HEK293 (cell line): ENCODE measurements around the gene KLHL10.

ENCODE experiments used
- CTCF ChIP-seq: fragments of 450-650 bp; formaldehyde crosslinking; IDR thresholded peaks from 2 replicates; pipeline ENCODE4 v1.5.1; 2016; ENCODE audit warnings: missing biosample characterization, missing genetic modification characterization
- GLI2 ChIP-seq: fragments of 450-650 bp; formaldehyde crosslinking; IDR thresholded peaks from 2 replicates; pipeline ENCODE4; 2017; ENCODE audit warnings: missing biosample characterization, missing genetic modification characterization, low read depth, borderline replicate concordance
- GLIS1 ChIP-seq: fragments of 450-650 bp; formaldehyde crosslinking; IDR thresholded peaks from 2 replicates; pipeline ENCODE4 v1.5.1; 2016; ENCODE audit warnings: missing biosample characterization, missing genetic modification characterization
- GLIS2 ChIP-seq: fragments of 450-650 bp; formaldehyde crosslinking; IDR thresholded peaks from 2 replicates; pipeline ENCODE4 v1.5.1; 2016; ENCODE audit warnings: missing biosample characterization, missing genetic modification characterization
- HOXC10 ChIP-seq: sonication (generic); formaldehyde crosslinking; IDR thresholded peaks from 2 replicates; pipeline ENCODE4 v1.8.1; 2023; ENCODE audit warnings: mild to moderate bottlenecking, missing genetic modification reagents
- MZF1 ChIP-seq: fragments of 450-650 bp; formaldehyde crosslinking; IDR thresholded peaks from 2 replicates; pipeline ENCODE4 v1.5.1; 2017; ENCODE audit warnings: missing biosample characterization, missing genetic modification characterization, borderline replicate concordance
- RBAK ChIP-seq: fragments of 450-650 bp; formaldehyde crosslinking; IDR thresholded peaks from 2 replicates; pipeline ENCODE4 v1.5.1; 2016; ENCODE audit warnings: missing biosample characterization, missing genetic modification characterization
- WT1 ChIP-seq: fragments of 450-650 bp; formaldehyde crosslinking; IDR thresholded peaks from 2 replicates; pipeline ENCODE4 v1.5.1; 2016; ENCODE audit warnings: missing biosample characterization, missing genetic modification characterization
- YY1 ChIP-seq: fragments of 450-650 bp; formaldehyde crosslinking; IDR thresholded peaks from 2 replicates; pipeline ENCODE4 v1.5.1; 2018; ENCODE audit warnings: missing biosample characterization, missing genetic modification characterization
- ZBTB1 ChIP-seq: fragments of 450-650 bp; formaldehyde crosslinking; IDR thresholded peaks from 2 replicates; pipeline ENCODE4 v1.5.1; 2016; ENCODE audit warnings: missing biosample characterization, missing genetic modification characterization
- ZBTB17 ChIP-seq: fragments of 450-650 bp; formaldehyde crosslinking; IDR thresholded peaks from 2 replicates; pipeline ENCODE4 v1.5.1; 2016; ENCODE audit warnings: missing biosample characterization, missing genetic modification characterization
- ZFP69B ChIP-seq: fragments of 450-650 bp; formaldehyde crosslinking; IDR thresholded peaks from 2 replicates; pipeline ENCODE4 v1.5.1; 2016; ENCODE audit warnings: missing biosample characterization, missing genetic modification characterization
- ZNF133 ChIP-seq: fragments of 450-650 bp; formaldehyde crosslinking; IDR thresholded peaks from 2 replicates; pipeline ENCODE4 v1.5.1; 2016; ENCODE audit warnings: missing biosample characterization, missing genetic modification characterization
- ZNF16 ChIP-seq: fragments of 450-650 bp; formaldehyde crosslinking; IDR thresholded peaks from 2 replicates; pipeline ENCODE4 v1.5.1; 2016; ENCODE audit warnings: low read depth, missing biosample characterization, missing genetic modification characterization
- ZNF169 ChIP-seq: fragments of 450-650 bp; formaldehyde crosslinking; IDR thresholded peaks from 2 replicates; pipeline ENCODE4 v1.5.1; 2016; ENCODE audit warnings: missing biosample characterization, missing genetic modification characterization
- ZNF202 ChIP-seq: fragments of 450-650 bp; formaldehyde crosslinking; IDR thresholded peaks from 2 replicates; pipeline ENCODE4 v1.5.1; 2016; ENCODE audit warnings: missing biosample characterization, missing genetic modification characterization, borderline replicate concordance
- ZNF211 ChIP-seq: fragments of 450-650 bp; formaldehyde crosslinking; IDR thresholded peaks from 2 replicates; pipeline ENCODE4 v1.5.1; 2016; ENCODE audit warnings: low read depth, missing biosample characterization, missing genetic modification characterization
- ZNF23 ChIP-seq: fragments of 450-650 bp; formaldehyde crosslinking; IDR thresholded peaks from 2 replicates; pipeline ENCODE4 v1.5.1; 2016; ENCODE audit warnings: missing biosample characterization, missing genetic modification characterization, borderline replicate concordance
- ZNF335 ChIP-seq: fragments of 450-650 bp; formaldehyde crosslinking; conservative IDR thresholded peaks from 2 replicates; pipeline ENCODE4 v1.5.1; 2016; ENCODE audit warnings: missing biosample characterization, missing genetic modification characterization
- ZNF423 ChIP-seq: fragments of 450-650 bp; formaldehyde crosslinking; IDR thresholded peaks from 2 replicates; pipeline ENCODE4 v1.5.1; 2016; ENCODE audit warnings: missing biosample characterization, missing genetic modification characterization
- ZNF473 ChIP-seq: fragments of 450-650 bp; formaldehyde crosslinking; IDR thresholded peaks from 2 replicates; pipeline ENCODE4 v1.5.1; 2017; ENCODE audit warnings: missing biosample characterization, missing genetic modification characterization
- ZNF600 ChIP-seq: fragments of 450-650 bp; formaldehyde crosslinking; IDR thresholded peaks from 2 replicates; pipeline ENCODE4 v1.5.1; 2016; ENCODE audit warnings: missing biosample characterization, missing genetic modification characterization
- ZNF621 ChIP-seq: fragments of 450-650 bp; formaldehyde crosslinking; IDR thresholded peaks from 2 replicates; pipeline ENCODE4 v1.5.1; 2017; ENCODE audit warnings: missing biosample characterization, missing genetic modification characterization
- ZNF660 ChIP-seq: fragments of 450-650 bp; IDR thresholded peaks from 2 replicates; pipeline ENCODE4 v1.5.1; 2018; ENCODE audit warnings: missing biosample characterization, mild to moderate bottlenecking, missing genetic modification characterization
- ZNF707 ChIP-seq: fragments of 450-650 bp; formaldehyde crosslinking; IDR thresholded peaks from 2 replicates; pipeline ENCODE4 v1.5.1; 2016; ENCODE audit warnings: missing biosample characterization, missing genetic modification characterization
- ZNF776 ChIP-seq: fragments of 450-650 bp; formaldehyde crosslinking; IDR thresholded peaks from 2 replicates; pipeline ENCODE4 v1.5.0; 2017; ENCODE audit warnings: missing biosample characterization, missing genetic modification characterization, borderline replicate concordance
- TF ChIP-seq, protein P1 (sequence below): fragments of 450-650 bp; formaldehyde crosslinking; IDR thresholded peaks from 2 replicates; pipeline ENCODE4 v1.5.1; 2016; ENCODE audit warnings: missing biosample characterization, missing genetic modification characterization
- TF ChIP-seq, protein P2 (sequence below): fragments of 450-650 bp; formaldehyde crosslinking; IDR thresholded peaks from 2 replicates; pipeline ENCODE4 v1.5.1; 2016; ENCODE audit warnings: missing biosample characterization, missing genetic modification characterization
- TF ChIP-seq, protein P3 (sequence below): fragments of 450-650 bp; formaldehyde crosslinking; IDR thresholded peaks from 2 replicates; pipeline ENCODE4 v1.5.1; 2016; ENCODE audit warnings: missing biosample characterization, missing genetic modification characterization
- TF ChIP-seq, protein P4 (sequence below): IDR thresholded peaks from 2 replicates; pipeline ENCODE4 v1.6.1; 2011; ENCODE audit warnings: mild to moderate bottlenecking, low read depth, low read length, borderline replicate concordance

Gene KLHL10

GRCh38 chr17:41836550-41837196, 952 bp upstream of the KLHL10 start (continued):
- no peak for TF ChIP-seq CTCF (tag by site-specific recombination)
- TF ChIP-seq YY1 (tag by site-specific recombination) = no peak
- no peak for TF ChIP-seq ZNF776
- 0 out of 2 replicates have a peak, but pooled peaks have one; percentile 14 for TF ChIP-seq WT1 (tag by site-specific recombination)
- TF ChIP-seq GLIS1 = no peak
- no peak for TF ChIP-seq ZNF473
- no peak for TF ChIP-seq ZBTB1
- peak; percentile 7; the same call in 1 of the 2 replicates for TF ChIP-seq ZNF423 (tag by site-specific recombination)
- TF ChIP-seq ZNF660 (tag by site-specific recombination) = no peak
- TF ChIP-seq RBAK (tag by site-specific recombination) = no peak
- TF ChIP-seq ZNF211 = no peak
- no peak for TF ChIP-seq ZNF169
- TF ChIP-seq ZFP69B (tag by site-specific recombination) = 0 out of 2 replicates have a peak, but pooled peaks have one; percentile 47
- peak; percentile 73 for TF ChIP-seq ZBTB17 (tag by site-specific recombination)
- no peak for TF ChIP-seq GLI2 (tag by site-specific recombination)
- TF ChIP-seq, protein P1, sequence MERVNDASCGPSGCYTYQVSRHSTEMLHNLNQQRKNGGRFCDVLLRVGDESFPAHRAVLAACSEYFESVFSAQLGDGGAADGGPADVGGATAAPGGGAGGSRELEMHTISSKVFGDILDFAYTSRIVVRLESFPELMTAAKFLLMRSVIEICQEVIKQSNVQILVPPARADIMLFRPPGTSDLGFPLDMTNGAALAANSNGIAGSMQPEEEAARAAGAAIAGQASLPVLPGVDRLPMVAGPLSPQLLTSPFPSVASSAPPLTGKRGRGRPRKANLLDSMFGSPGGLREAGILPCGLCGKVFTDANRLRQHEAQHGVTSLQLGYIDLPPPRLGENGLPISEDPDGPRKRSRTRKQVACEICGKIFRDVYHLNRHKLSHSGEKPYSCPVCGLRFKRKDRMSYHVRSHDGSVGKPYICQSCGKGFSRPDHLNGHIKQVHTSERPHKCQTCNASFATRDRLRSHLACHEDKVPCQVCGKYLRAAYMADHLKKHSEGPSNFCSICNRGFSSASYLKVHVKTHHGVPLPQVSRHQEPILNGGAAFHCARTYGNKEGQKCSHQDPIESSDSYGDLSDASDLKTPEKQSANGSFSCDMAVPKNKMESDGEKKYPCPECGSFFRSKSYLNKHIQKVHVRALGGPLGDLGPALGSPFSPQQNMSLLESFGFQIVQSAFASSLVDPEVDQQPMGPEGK = 0 out of 2 replicates have a peak, but pooled peaks have one; percentile 7
- no peak for TF ChIP-seq ZNF16
- TF ChIP-seq ZNF707 (tag by site-specific recombination) = no peak
- TF ChIP-seq GLIS2 = no peak
- no peak for TF ChIP-seq ZNF621 (tag by site-specific recombination)
- TF ChIP-seq MZF1 (tag by site-specific recombination) = no peak
- TF ChIP-seq, protein P2, sequence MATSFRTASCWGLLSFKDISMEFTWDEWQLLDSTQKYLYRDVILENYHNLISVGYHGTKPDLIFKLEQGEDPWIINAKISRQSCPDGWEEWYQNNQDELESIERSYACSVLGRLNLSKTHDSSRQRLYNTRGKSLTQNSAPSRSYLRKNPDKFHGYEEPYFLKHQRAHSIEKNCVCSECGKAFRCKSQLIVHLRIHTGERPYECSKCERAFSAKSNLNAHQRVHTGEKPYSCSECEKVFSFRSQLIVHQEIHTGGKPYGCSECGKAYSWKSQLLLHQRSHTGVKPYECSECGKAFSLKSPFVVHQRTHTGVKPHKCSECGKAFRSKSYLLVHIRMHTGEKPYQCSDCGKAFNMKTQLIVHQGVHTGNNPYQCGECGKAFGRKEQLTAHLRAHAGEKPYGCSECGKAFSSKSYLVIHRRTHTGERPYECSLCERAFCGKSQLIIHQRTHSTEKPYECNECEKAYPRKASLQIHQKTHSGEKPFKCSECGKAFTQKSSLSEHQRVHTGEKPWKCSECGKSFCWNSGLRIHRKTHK (tag by site-specific recombination) = no peak
- peak; percentile 64 for TF ChIP-seq ZNF335 (tag by site-specific recombination)
- no peak for TF ChIP-seq ZNF202
- TF ChIP-seq, protein P3, sequence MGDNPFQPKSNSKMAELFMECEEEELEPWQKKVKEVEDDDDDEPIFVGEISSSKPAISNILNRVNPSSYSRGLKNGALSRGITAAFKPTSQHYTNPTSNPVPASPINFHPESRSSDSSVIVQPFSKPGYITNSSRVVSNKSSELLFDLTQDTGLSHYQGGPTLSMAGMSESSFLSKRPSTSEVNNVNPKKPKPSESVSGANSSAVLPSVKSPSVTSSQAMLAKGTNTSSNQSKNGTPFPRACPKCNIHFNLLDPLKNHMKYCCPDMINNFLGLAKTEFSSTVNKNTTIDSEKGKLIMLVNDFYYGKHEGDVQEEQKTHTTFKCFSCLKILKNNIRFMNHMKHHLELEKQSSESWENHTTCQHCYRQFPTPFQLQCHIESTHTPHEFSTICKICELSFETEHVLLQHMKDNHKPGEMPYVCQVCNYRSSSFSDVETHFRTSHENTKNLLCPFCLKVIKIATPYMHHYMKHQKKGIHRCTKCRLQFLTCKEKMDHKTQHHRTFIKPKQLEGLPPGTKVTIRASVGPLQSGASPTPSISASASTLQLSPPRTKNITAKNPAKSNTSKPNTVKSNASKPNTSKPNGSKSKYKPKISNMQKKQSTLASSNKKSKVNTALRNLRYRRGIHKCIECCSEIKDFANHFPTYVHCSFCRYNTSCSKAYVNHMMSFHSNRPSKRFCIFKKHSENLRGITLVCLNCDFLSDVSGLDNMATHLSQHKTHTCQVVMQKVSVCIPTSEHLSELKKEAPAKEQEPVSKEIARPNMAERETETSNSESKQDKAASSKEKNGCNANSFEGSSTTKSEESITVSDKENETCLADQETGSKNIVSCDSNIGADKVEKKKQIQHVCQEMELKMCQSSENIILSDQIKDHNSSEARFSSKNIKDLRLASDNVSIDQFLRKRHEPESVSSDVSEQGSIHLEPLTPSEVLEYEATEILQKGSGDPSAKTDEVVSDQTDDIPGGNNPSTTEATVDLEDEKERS (tag by site-specific recombination) = no peak
- no peak for TF ChIP-seq ZNF23 (tag by site-specific recombination)
- no peak for TF ChIP-seq ZNF133 (tag by site-specific recombination)
- TF ChIP-seq ZNF600 = no peak
- TF ChIP-seq HOXC10 (CRISPR knock-in tag) = no peak
- TF ChIP-seq, protein P4, sequence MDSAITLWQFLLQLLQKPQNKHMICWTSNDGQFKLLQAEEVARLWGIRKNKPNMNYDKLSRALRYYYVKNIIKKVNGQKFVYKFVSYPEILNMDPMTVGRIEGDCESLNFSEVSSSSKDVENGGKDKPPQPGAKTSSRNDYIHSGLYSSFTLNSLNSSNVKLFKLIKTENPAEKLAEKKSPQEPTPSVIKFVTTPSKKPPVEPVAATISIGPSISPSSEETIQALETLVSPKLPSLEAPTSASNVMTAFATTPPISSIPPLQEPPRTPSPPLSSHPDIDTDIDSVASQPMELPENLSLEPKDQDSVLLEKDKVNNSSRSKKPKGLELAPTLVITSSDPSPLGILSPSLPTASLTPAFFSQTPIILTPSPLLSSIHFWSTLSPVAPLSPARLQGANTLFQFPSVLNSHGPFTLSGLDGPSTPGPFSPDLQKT = no peak
